HG02759 (cell line): ENCODE results near the gene PRRC2C.
A peak's percentile ranks its signal among the peaks of the same experiment; 100 is the strongest.
"Not testable (repeated sequence)": the region's sequence is repeated elsewhere in the genome, so short reads cannot be mapped to it uniquely, and the experiment has no call there.

Experiments used
- ATAC-seq: cut with Tn5 transposase; IDR thresholded peaks from one replicate; pipeline ENCODE4 v1.9.1; 2021; ENCODE audit warnings: mild to moderate bottlenecking, moderate library complexity; ENCODE audit not compliant: unreplicated experiment

Gene PRRC2C

DNA sequence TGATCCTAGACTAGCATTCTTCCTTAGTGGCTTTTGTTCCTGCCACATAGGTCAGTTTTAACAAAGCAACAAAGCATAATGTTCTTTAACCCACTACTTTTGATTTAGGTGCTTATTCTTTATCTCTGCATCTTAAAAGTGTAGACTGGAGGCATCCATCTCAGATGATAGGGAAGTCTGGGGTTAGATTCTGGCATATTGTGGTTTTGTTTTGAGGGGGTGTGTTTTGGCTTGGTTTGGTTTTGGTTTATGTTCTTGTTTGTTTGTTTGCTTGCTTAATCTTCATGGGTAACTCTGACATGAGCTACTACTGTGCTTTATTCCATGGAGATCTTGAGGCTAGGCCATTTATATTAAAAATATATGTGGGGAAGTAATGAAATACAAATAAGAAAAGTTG is 96.4 kb downstream of the PRRC2C start:
- ATAC-seq = no peak

DNA sequence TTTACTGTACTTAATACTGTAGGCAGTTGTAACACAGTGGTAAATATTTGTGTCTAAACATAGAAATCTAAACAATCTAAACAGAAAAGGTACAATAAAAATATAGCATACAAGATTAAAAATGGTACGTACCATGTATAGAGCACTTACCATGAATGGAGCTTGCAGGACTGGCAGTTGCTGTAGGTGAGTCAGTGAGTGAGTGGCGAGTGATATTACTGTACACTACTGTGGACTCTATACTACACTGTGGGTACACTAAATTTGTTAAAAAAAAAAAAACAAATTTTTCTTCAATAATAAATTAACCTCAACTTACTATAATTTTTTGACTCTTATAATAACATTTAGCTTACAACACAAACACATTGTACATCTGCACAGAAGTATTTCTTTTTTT is 97.3 kb downstream of the PRRC2C start:
- ATAC-seq = no peak

DNA sequence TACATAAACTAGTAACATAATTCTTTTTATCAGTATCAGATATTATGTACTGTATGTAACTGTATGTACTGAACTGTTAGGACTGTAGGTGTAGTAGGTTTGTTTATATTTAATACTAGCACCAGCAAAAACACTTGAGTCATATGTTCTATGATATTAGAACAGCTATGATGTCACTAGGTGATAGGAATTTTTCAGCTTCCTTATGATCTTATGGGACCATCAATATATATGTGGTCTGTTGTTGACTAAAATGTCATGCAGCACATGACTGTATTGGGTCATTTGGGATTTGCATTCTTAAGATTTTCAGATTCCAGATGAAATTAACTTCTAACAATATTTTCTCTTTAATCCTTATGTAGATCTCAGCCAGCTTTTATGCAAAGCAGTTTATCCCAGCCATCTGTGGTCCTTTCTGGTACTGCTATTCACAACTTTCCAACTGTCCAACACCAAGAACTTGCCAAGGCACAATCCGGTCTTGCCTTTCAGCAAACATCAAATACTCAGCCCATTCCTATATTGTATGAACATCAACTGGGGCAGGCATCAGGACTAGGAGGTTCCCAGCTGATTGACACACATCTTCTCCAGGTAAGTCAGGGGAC is 98.4 kb downstream of the PRRC2C start:
- no peak for ATAC-seq

DNA sequence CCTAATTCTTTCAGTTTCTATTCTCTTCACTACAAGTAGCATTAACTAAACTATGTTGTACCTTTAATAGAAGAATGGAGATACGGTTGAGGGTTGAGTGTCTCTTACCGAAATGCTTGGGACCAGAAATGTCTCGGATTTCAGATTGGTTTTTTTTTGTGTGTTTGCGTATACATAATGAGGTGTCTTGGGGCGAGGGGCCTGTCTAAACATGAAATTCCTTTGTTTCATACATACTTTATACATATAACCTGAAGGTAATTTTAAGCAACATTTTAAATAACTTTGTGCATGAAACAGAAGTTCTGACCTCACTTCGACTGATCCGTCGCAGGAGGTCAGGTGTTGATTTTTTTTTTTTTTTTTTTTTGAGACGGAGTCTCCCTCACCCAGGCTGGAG is 100.4 kb downstream of the PRRC2C start:
- ATAC-seq = no peak

DNA sequence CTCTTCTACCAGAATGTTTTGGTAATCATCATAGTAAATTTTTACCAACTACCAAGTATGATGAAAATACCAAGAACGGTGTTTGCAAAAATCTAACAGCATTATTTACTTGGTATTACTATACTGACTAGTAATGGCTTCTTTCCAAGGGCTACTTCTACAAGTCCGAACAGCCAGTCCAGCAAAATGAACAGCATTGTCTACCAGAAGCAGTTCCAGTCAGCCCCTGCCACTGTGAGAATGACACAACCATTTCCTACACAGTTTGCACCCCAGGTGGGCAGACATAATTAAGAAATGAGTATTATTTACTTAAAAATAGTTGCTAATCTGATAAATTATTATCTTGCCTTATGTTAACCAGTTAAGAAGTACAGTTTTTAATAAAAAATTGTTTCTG is 102.9 kb downstream of the PRRC2C start:
- no peak for ATAC-seq

DNA sequence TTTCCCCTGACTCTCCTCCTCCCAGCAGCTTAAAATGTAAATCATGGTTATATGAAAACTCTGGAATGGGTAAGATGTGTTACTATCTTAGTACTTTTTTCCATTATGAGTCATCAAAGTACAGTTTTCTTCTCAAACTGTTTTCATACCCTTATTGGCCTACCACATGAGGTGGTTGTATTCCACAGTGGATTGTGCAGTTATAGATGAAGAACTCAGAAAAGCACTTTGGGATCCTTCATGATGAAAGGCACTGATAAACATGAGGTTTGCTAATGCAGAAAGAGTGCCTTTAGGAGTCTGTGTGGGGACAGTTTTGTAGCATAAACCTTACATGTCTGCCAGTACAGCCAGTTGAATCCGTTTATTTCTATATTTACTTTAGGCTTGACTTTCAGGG is 104.7 kb downstream of the PRRC2C start:
- no peak for ATAC-seq

DNA sequence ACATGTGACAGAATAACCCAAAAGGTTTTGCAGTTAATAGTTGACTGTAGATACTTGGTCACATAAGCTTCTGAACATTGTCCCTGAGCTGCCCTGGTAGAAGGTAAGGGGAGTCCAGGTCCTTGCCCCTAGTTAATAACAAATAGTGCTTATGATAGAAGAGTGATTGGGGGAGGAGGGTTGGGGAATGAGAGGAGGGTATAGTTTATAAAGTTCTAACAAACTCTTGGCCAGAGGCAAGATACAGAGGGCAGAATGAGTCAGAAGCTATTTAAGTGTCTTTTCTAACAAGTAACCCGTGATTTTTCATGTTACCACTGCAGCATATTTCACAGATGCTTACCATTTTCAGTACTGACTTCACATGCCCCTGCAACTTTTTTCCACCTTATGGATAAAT is 110.0 kb downstream of the PRRC2C start:
- no peak for ATAC-seq

DNA sequence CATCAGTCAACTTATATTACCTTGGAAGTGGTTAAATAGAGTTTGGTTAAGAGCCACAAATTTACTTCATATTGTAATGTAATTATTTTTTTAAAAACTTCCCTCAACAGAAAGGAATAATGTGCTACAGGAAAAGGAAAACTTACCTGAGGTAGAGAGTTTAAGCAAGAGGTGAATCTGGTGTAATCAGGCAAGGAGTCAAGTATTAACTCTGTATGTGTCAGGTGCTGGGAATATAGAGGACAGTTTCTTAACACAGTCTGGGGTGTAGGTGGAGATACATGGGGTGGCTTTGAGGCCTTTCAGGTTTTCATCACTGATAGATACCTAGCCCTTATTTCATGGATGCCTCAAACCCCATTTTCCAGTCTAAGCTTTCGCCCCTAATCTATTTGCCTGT is 110.8 kb downstream of the PRRC2C start:
- no peak for ATAC-seq

DNA sequence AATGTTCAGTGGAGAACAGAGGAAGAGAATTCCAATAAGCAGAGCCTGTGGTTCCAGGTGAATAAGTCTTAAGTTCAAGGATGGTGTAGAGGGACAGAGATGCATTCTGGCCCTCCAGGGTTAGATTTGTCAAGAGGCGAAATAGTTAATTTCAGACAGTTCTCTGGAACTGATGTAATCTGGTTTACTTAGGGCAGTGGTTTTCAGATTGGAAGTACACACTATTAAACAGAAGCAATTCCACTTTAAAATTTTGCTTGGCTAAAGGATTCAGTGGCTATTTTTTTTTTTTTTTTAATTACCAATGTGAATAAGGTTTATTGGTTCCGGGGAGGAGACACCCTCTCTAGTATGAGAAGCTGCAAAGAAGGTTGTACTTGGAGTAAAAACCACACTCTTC is 111.4 kb downstream of the PRRC2C start:
- no peak for ATAC-seq

DNA sequence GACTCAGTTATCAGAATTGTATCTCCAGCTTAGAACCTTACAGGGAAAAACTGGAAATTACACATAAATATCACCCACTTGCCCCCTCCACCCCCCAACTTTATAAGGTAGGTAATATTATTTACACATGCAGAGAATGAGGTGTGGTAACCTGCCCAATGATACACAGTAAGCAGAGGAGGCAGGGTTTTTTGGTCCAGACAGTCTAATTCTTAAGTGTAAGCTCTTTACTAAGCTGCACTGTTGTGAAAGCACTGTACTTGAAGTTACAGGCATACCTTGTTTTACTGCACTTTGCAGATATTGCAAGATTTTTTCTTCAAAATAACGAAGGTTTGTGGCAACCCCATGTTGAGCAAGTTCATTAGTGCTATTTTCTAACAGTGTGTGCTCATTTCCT is 111.9 kb downstream of the PRRC2C start:
- no peak for ATAC-seq

DNA sequence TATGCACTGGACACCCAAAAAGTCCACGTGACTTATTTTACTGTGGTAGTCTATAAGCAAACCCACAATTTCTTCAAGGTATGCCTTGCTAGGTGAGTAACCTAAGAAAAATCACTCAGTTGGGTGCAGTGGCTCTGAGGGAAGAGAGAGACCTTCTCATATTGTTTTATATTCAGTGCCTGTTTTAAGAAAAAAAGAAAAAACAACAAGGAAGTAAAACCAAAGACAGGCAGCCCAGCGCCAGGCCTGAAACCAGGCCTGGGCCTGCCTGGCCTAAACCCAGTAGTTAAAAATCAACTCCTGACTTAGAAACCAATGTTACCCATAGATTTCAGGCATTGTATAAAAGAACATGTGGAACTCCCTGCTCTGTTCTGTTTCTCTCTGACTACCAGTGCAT is 115.0 kb downstream of the PRRC2C start:
- ATAC-seq = peak; percentile 60

DNA sequence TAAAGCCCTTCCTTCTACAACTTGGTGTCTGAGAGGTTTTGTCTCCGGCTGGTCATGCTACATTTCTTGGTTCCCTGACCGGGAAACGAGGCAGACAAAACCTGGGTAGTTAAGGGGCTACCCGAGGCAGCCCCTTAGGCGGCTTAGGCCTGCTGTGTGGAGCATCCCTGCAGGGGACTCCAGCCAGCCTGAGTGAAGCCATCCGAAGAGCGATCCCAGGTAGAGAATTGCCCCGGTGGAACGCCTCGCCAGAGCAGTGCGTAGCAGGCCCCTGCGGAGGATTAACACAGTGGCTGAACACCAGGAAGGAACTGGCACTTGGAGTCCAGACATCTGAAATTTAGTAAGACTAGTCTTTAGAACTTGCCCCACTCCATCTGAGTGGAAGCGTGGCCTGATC is 115.5 kb downstream of the PRRC2C start:
- ATAC-seq = peak; percentile 31

DNA sequence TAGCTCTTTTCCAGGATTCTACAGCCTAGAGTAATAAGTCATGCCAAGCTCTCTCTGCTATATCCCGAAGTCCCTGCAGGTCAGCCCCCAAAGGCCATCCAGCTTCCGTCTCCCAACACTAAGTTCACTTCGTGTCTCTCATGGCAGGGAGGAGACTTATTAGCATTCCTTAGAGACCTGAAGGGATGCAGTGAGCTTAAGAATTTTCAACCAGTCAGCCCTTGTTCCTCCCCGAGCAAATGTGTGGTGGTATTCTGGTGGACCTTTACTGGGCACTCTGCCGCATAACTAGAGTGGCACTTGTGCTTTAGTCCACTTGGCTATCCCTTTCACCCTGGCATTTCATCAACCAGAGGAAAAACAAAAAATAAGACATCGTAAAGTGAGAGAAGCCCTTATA is 117.7 kb downstream of the PRRC2C start:
- ATAC-seq = not testable (repeated sequence)

DNA sequence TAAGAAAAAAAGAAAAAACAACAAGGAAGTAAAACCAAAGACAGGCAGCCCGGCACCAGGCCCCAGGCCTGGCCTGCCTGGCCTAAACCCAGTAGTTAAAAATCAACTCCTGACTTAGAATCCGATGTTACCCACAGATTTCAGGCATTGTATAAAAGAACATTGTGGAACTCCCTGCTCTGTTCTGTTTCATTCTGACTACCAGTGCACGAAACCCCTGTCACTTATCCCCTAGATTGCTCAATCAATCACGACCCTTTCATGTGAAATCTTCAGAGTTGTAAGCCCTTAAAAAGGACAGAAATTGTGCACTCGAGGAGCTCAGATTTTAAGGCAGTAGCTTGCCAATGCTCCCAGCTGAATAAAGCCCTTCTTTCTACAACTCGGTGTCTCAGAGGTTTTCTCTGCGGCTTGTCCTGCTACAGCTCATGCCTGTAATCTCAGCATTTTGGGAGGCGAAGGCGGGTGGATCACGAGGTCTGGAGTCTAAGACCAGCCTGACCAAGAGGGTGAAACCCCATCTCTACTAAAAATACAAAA is 121.1 kb downstream of the PRRC2C start:
- ATAC-seq = peak; percentile 72

DNA sequence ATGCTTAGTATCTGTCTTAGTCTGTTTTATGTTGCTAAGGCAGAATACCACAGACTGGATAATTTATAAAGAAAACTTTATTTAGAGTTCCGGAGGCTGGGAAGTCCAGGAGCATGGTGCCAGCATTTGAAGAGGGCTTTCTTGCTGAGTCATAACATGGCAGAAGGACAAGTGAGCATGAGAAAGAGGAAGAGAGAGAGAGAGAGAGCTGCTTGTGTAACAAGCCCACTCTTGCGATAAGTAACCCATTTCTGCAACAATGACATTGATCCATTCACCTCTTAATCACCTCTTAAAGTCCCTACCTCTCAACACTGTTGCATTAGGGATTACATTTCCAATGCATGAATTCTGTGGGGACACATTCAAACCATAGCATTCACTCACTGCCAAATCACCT is 125.1 kb downstream of the PRRC2C start:
- ATAC-seq = no peak

DNA sequence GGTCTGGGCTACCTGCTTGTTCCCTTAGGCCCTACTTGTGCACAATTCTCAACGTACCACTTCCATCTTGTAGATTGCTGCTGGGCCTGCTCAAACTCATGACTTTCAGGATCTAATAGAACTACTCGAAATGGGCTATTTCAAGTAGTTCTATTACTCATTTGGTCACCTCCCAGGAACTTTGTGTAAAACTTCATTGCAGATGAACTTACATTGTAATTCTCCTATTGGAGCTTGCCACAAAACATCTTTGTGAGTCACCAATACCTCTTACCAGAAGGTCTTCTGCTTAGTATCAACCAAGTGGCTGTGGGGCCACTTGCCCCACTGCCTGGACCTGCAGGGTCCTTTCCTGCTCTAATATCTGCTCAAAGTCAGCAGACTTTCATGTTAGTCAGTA is 126.0 kb downstream of the PRRC2C start:
- no peak for ATAC-seq

DNA sequence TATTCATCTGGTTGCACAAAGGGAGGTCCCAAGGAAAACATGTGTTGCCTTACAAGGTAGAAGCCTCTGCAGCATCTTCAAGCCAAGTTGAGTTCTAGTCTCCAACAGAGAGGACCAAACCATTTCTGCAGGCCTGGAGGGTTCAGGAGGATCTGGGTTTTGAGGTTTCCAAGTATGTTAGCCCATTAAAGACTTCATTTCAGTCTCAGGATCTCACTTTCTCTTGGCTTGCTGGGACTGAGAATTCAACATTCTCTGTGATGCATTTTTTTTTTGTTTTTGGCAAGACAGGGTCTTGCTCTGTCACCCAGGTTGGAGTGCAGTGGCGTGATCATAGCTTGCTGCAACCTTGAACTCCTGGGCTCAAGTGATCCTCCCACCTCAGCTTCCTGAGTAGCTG is 128.0 kb downstream of the PRRC2C start:
- ATAC-seq = no peak

DNA sequence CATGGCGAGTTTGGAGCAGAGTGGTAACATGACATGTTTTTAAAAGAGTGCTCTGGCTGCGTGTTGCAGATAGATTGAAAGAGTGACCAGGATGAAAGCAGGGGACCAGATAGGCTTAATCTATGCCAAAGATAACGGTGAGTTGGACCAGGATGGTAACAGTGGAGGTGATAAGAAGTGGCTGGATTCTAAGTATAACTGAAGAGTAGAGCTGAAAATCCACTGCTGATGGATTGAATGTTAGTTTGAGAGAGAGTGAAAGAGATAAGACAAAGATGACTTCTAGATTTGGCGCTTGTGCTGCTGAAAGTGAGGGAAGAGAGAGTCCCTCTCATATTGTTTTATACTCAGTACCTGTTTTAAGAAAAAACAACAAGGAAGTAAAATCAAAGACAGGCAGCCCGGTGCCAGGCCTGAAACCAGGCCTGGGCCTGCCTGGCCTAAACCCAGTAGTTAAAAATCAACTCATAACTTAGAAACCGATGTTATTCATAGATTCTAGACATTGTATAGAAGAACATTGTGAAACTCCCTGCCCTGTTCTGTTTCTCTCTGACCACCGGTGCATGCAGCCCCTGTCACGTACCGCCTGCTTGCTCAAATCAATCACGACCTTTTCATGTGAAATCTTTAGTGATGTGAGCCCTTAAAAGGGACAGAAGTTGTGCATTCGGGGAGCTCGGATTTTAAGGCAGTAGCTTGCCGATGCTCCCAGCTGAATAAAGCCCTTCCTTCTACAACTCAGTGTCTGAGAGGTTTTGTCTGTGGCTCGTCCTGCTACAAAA is 130.0 kb downstream of the PRRC2C start:
- peak; percentile 41 for ATAC-seq

DNA sequence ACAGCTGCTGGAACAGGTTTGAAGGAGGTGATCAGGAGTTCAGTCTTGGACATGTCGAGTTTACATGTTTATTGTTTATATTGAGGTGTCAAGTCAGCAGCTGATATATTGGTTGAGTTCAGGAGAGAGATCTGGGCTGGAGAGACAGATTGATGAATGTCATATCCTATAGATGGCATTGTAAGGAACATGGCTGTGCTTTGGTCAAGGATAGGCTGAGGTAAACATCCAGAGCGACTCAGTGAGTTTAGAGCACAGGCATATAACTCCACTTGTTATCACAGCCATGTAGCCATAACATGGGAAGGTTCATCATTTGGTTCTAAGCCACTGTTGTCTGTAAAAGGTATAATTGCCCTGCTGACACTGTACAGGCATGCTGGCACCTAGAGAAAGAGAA is 131.3 kb downstream of the PRRC2C start:
- no peak for ATAC-seq

DNA sequence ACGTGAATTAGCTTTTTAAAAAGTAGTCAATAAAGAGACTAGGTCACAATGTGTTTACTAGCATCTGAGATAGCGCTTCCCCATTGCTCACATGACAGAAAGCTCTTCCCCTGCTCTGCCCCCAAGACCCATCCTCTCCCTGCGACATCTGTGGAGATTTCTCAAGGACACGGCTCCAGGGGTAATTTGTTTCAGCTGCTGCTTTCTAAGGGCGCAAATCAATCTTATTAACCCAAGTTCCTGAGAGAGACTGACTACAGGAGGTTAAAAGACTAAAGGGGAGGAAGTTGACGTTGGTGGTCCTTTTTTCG is 136.8 kb downstream of the PRRC2C start, which contains the start of gene MYOCOS:
MYOCOS (plus strand) TSS at position 92 of the 311 bp plus-strand sequence. CDS start 1,641 bp downstream, outside the sequence.
- ATAC-seq = no peak

DNA sequence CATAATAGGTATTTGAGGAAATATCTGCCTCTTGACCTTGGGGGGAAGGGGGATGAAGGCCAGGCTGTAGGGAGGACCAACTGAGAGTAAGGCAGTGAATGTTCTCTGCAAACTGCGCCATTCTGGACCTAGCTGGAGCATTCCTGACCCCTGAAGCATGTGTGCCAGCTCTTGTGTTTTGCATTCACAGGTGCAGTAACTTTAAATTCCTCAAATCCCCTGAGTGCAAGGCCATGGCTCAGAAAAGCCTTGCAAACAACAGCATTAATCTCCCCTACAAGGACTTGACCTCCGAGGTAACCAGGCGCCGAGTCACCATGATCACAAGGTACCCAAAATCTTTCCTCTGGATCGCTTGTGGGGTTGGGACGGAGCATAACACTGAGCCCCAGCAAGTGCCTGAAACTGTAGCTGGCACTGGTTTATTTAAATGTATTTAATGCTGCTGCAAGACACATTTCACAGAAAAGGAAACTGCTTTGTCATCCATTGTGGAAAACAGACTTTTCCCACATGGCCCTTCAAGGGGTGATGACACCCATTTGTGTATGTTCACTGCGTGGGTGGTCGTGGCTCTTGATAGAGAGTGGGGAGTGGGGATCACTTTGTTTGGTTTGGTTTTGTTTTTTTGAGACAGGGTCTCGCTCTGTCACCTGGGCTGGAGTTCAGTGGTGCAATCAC is 138.5 kb downstream of the PRRC2C start:
- no peak for ATAC-seq

DNA sequence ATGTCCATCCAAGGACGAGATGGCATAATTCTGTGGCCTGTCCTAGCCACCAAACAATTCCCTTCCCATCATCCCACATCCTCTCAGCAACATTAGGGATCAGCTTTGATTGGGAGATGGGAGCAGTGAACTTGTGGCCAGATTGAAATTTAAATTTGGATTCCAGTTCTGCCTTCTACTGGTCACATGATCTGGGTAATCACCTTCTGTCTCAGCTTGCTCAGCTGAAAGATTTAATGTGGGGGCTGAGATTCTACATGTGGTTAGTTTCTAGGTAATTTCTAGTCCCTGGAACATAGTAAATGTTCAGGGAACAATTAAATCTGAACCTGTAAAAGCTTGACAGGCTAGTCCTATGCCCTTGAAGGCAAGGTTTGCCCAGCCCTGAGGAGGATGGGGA is 139.9 kb downstream of the PRRC2C start:
- no peak for ATAC-seq
